ENCODE measurements around the gene ZNF800. TPM values are rescaled to one million over a fixed set of nuclear protein-coding genes. Genes with fewer than 3 reads are reported as not detected.

The ZNF800 gene
- total and polyA plus RNA-seq, 4 donors = 4.8 to 15.2 (median 12.8) TPM

GRCh38 chr7:127413962-127414361, 21.5 kb upstream of the ZNF800 start:
- H3K9me3 ChIP-seq (ENCODE audit: control insufficient read depth in 4 of 4, low read length in 3 of 4) = no peaks in the 10 kb centered on the region
- H3K36me3 ChIP-seq (ENCODE audit: control insufficient read depth in 4 of 4, insufficient read depth in 3 of 4, low read depth in 1 of 4, low read length in 3 of 4) = no peaks in the 10 kb centered on the region
- no peaks in the 10 kb centered on the region for H3K27me3 ChIP-seq (ENCODE audit: control insufficient read depth in 4 of 4, insufficient read depth in 4 of 4, low read length in 3 of 4)
- no peak for TF ChIP-seq SP1 (IDR thresholded peaks at IDR 0.05)
- TF ChIP-seq JUND (IDR thresholded peaks at IDR 0.05) = no peak
- TF ChIP-seq ATF3 (IDR thresholded peaks at IDR 0.05) = no peak
- no peak for TF ChIP-seq YY1 (IDR thresholded peaks at IDR 0.05)
- TF ChIP-seq TAF1 (conservative IDR thresholded peaks at IDR 0.05) = no peak
- no peak for TF ChIP-seq GABPA (IDR thresholded peaks at IDR 0.05 in 1 of 2, conservative IDR thresholded peaks at IDR 0.05 in 1 of 2)
- TF ChIP-seq NR2F2 (IDR thresholded peaks at IDR 0.05) = no peak
- TF ChIP-seq RAD21 (IDR thresholded peaks at IDR 0.05) = no peak
- TF ChIP-seq FOXA1 (IDR thresholded peaks at IDR 0.05) = no peak
- TF ChIP-seq REST (IDR thresholded peaks at IDR 0.05) = no peak
- TF ChIP-seq EGR1 (IDR thresholded peaks at IDR 0.05; ENCODE audit: low read depth in 2 of 2) = no peak
- no peak for TF ChIP-seq HNF4G (IDR thresholded peaks at IDR 0.05)
- TF ChIP-seq RXRA (IDR thresholded peaks at IDR 0.05) = no peak
- TF ChIP-seq FOXA2 (IDR thresholded peaks at IDR 0.05) = no peak
- TF ChIP-seq ZBTB33 (IDR thresholded peaks at IDR 0.05) = no peak
- WGBS = 80% methylated on average over 2 of the region's 2 CpGs
- no peak for DNase-seq (ENCODE audit: low spot score)
- H3K9ac ChIP-seq (ENCODE audit: low read depth in 1 of 2, low read length in 2 of 2) = no peak overlapping the region
- no peak overlapping the region for H3K27ac ChIP-seq (ENCODE audit: low read depth in 1 of 2, low read length in 2 of 2)
- H3K4me3 ChIP-seq (ENCODE audit: low read depth in 1 of 3, low read length in 3 of 3) = no peak overlapping the region
- H3K4me1 ChIP-seq (ENCODE audit: control insufficient read depth in 4 of 4, insufficient read depth in 4 of 4, low read length in 3 of 4) = peaks cover 0 to 1% (median 0%) of the 10 kb centered on the region in 4 donors

- 85% methylated on average over 1 of the region's 1 CpG for WGBS
- H3K9me3 ChIP-seq (ENCODE audit: control insufficient read depth in 4 of 4, low read length in 3 of 4) = no peaks in the 10 kb centered on the region
- H3K27me3 ChIP-seq (ENCODE audit: control insufficient read depth in 4 of 4, insufficient read depth in 4 of 4, low read length in 3 of 4) = no peaks in the 10 kb centered on the region
Measured at GRCh38 chr7:127413326-127413725, 20.8 kb upstream of the ZNF800 start.

More at GRCh38 chr7:127413326-127413725, 20.8 kb upstream of the ZNF800 start:
- Histone ChIP-seq H3K4me3 (ENCODE audit: low read depth in 1 of 3, low read length in 3 of 3) (no peak overlapping the region), H3K9ac (ENCODE audit: low read depth in 1 of 2, low read length in 2 of 2) (no peak overlapping the region), H3K4me1 (ENCODE audit: control insufficient read depth in 4 of 4, insufficient read depth in 4 of 4, low read length in 3 of 4) (peaks cover 0 to 1% (median 0%) of the 10 kb centered on the region in 4 donors), H3K27ac (ENCODE audit: low read depth in 1 of 2, low read length in 2 of 2) (no peak overlapping the region), H3K36me3 (ENCODE audit: control insufficient read depth in 4 of 4, insufficient read depth in 3 of 4, low read depth in 1 of 4, low read length in 3 of 4) (no peaks in the 10 kb centered on the region)
- TF ChIP-seq HNF4G (IDR thresholded peaks at IDR 0.05) = no peak
- no peak for TF ChIP-seq FOXA1 (IDR thresholded peaks at IDR 0.05)
- TF ChIP-seq MAX (IDR thresholded peaks at IDR 0.05) = no peak
- no peak for TF ChIP-seq SP1 (IDR thresholded peaks at IDR 0.05)
- TF ChIP-seq JUND (IDR thresholded peaks at IDR 0.05) = no peak
- TF ChIP-seq GABPA (IDR thresholded peaks at IDR 0.05 in 1 of 2, conservative IDR thresholded peaks at IDR 0.05 in 1 of 2) = no peak
- TF ChIP-seq EGR1 (IDR thresholded peaks at IDR 0.05; ENCODE audit: low read depth in 2 of 2) = no peak
- TF ChIP-seq HNF4A (conservative IDR thresholded peaks at IDR 0.05) = no peak
- no peak for TF ChIP-seq YY1 (IDR thresholded peaks at IDR 0.05)
- no peak for TF ChIP-seq TAF1 (conservative IDR thresholded peaks at IDR 0.05)
- no peak for TF ChIP-seq ZBTB33 (IDR thresholded peaks at IDR 0.05)
- DNase-seq (ENCODE audit: low spot score) = no peak

Data from liver (tissue), 9 donors.